ENCODE data around the gene TGFB1I1.

TGFB1I1 gene

GRCh38 chr16:31476303-31477219 lies 4.6 kb downstream of the TGFB1I1 start:
- WGBS: 34% methylated on average over 57 of the region's 68 CpGs
- Histone ChIP-seq H2AK5ac (ENCODE audit: low read length, severe bottlenecking) (no peak overlapping the region), H2BK5ac (ENCODE audit: low read depth, low read length, poor library complexity, severe bottlenecking) (no peak overlapping the region), H3K36me3 (ENCODE audit: control insufficient read depth in 1 of 2, insufficient read depth in 2 of 2, low read depth in 1 of 2, low read length in 2 of 2) (peaks cover 51 to 59% of the 10 kb centered on the region in 2 experiments), H2BK15ac (ENCODE audit: low read depth, poor library complexity, severe bottlenecking) (peak overlapping the region; percentile 7), H2BK12ac (ENCODE audit: low read length in 2 of 2) (no peak overlapping the region), H2AFZ (ENCODE audit: low read depth, low read length) (no peak overlapping the region), H3K23ac (ENCODE audit: low read length in 2 of 2) (no peak overlapping the region), H3K27ac (ENCODE audit: low read length, poor library complexity, severe bottlenecking) (no peak overlapping the region), H3K4me1 (ENCODE audit: control insufficient read depth, insufficient read depth, low read depth, low read length) (peaks cover 23% of the 10 kb centered on the region), H3K4me2 (ENCODE audit: low read length, poor library complexity, severe bottlenecking) (no peak overlapping the region), H3K27me3 (ENCODE audit: control insufficient read depth in 1 of 2, insufficient read depth in 1 of 2, low read length in 2 of 2) (peaks cover 0 to 6% of the 10 kb centered on the region in 2 experiments), H3K14ac (ENCODE audit: low read length in 2 of 2) (no peak overlapping the region), H4K8ac (ENCODE audit: low read length) (peak overlapping the region; percentile 45), H3K9ac (ENCODE audit: low read length) (no peak overlapping the region), H3K9me3 (ENCODE audit: control insufficient read depth, low read length) (no peaks in the 10 kb centered on the region), H3K4me3 (ENCODE audit: insufficient read depth in 1 of 2, low read depth in 1 of 2, low read length in 2 of 2) (no peak overlapping the region), H2BK120ac (ENCODE audit: low read depth, low read length) (no peak overlapping the region), H4K91ac (ENCODE audit: low read length) (no peak overlapping the region), H3K79me1 (replicated peaks; ENCODE audit: low read length, poor library complexity, severe bottlenecking) (peaks cover 13% of the 10 kb centered on the region), H3K4ac (ENCODE audit: low read depth in 1 of 2, low read length in 2 of 2) (peak overlapping the region in 1 of 2 experiments; percentile 17), H3K18ac (ENCODE audit: low read depth in 1 of 2, low read length in 2 of 2) (peak overlapping the region in 1 of 2 experiments; percentile 75)
- DNase-seq: peak; percentile 23

- Histone ChIP-seq H3K79me1 (replicated peaks; ENCODE audit: low read length, poor library complexity, severe bottlenecking) (peaks cover 13% of the 10 kb centered on the region), H3K9ac (ENCODE audit: low read length) (no peak overlapping the region), H3K18ac (ENCODE audit: low read depth in 1 of 2, low read length in 2 of 2) (peak overlapping the region in 1 of 2 experiments; percentile 75), H3K27me3 (ENCODE audit: control insufficient read depth in 1 of 2, insufficient read depth in 1 of 2, low read length in 2 of 2) (peaks cover 0 to 14% of the 10 kb centered on the region in 2 experiments), H3K4ac (ENCODE audit: low read depth in 1 of 2, low read length in 2 of 2) (peak overlapping the region; percentile 3 to 17), H3K9me3 (ENCODE audit: control insufficient read depth, low read length) (no peaks in the 10 kb centered on the region), H3K14ac (ENCODE audit: low read length in 2 of 2) (no peak overlapping the region), H3K4me2 (ENCODE audit: low read length, poor library complexity, severe bottlenecking) (no peak overlapping the region), H3K4me3 (ENCODE audit: insufficient read depth in 1 of 2, low read depth in 1 of 2, low read length in 2 of 2) (no peak overlapping the region), H3K27ac (ENCODE audit: low read length, poor library complexity, severe bottlenecking) (no peak overlapping the region), H2BK5ac (ENCODE audit: low read depth, low read length, poor library complexity, severe bottlenecking) (no peak overlapping the region), H3K4me1 (ENCODE audit: control insufficient read depth, insufficient read depth, low read depth, low read length) (peaks cover 25% of the 10 kb centered on the region), H2BK15ac (ENCODE audit: low read depth, poor library complexity, severe bottlenecking) (no peak overlapping the region), H2BK12ac (ENCODE audit: low read length in 2 of 2) (peak overlapping the region in 1 of 2 experiments; percentile 30), H2AK5ac (ENCODE audit: low read length, severe bottlenecking) (no peak overlapping the region), H4K8ac (ENCODE audit: low read length) (peak overlapping the region; percentile 3), H3K23ac (ENCODE audit: low read length in 2 of 2) (no peak overlapping the region), H2AFZ (ENCODE audit: low read depth, low read length) (no peak overlapping the region), H4K91ac (ENCODE audit: low read length) (no peak overlapping the region), H3K36me3 (ENCODE audit: control insufficient read depth in 1 of 2, insufficient read depth in 2 of 2, low read depth in 1 of 2, low read length in 2 of 2) (peaks cover 51 to 59% of the 10 kb centered on the region in 2 experiments), H2BK120ac (ENCODE audit: low read depth, low read length) (no peak overlapping the region)
- no peak for DNase-seq
- WGBS: 49% methylated on average over 66 of the region's 67 CpGs
Observed at GRCh38 chr16:31477220-31478216, 5.6 kb downstream of the TGFB1I1 start.

DNA sequence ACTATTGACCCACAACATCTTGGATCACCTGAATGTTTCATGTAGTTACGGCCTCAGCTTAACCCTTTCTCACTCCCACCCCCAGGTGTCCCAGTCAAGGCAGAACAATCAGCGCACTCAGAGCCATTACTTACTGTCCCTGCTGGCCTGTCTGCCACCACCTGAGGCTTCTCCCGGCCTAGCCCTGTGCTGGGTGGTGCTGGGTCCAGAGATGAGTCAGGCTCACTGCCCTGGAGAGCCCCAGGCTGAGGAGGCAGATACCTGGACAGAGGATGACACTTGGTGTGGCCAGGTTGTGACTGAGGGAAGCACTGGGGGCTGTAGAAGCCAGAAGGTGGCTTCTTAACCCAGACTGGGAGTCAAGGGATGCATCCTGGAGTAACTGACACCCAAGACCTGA lies 7.0 kb downstream of the TGFB1I1 start:
- Histone ChIP-seq H3K27ac (ENCODE audit: low read length, poor library complexity, severe bottlenecking) (no peak overlapping the region), H2BK120ac (ENCODE audit: low read depth, low read length) (no peak overlapping the region), H3K9me3 (ENCODE audit: control insufficient read depth, low read length) (no peaks in the 10 kb centered on the region), H3K79me1 (replicated peaks; ENCODE audit: low read length, poor library complexity, severe bottlenecking) (peaks cover 13% of the 10 kb centered on the region), H3K4me1 (ENCODE audit: control insufficient read depth, insufficient read depth, low read depth, low read length) (peaks cover 28% of the 10 kb centered on the region), H2AFZ (ENCODE audit: low read depth, low read length) (no peak overlapping the region), H3K18ac (ENCODE audit: low read depth in 1 of 2, low read length in 2 of 2) (no peak overlapping the region), H3K23ac (ENCODE audit: low read length in 2 of 2) (no peak overlapping the region), H4K91ac (ENCODE audit: low read length) (no peak overlapping the region), H3K9ac (ENCODE audit: low read length) (no peak overlapping the region), H3K4me3 (ENCODE audit: insufficient read depth in 1 of 2, low read depth in 1 of 2, low read length in 2 of 2) (no peak overlapping the region), H3K4ac (ENCODE audit: low read depth in 1 of 2, low read length in 2 of 2) (no peak overlapping the region), H3K4me2 (ENCODE audit: low read length, poor library complexity, severe bottlenecking) (no peak overlapping the region), H2BK5ac (ENCODE audit: low read depth, low read length, poor library complexity, severe bottlenecking) (no peak overlapping the region), H4K8ac (ENCODE audit: low read length) (no peak overlapping the region), H2AK5ac (ENCODE audit: low read length, severe bottlenecking) (no peak overlapping the region), H3K14ac (ENCODE audit: low read length in 2 of 2) (no peak overlapping the region), H2BK15ac (ENCODE audit: low read depth, poor library complexity, severe bottlenecking) (no peak overlapping the region), H2BK12ac (ENCODE audit: low read length in 2 of 2) (no peak overlapping the region), H3K27me3 (ENCODE audit: control insufficient read depth in 1 of 2, insufficient read depth in 1 of 2, low read length in 2 of 2) (peaks cover 0 to 23% of the 10 kb centered on the region in 2 experiments), H3K36me3 (ENCODE audit: control insufficient read depth in 1 of 2, insufficient read depth in 2 of 2, low read depth in 1 of 2, low read length in 2 of 2) (peaks cover 43 to 52% of the 10 kb centered on the region in 2 experiments)
- WGBS: 93% methylated on average over 3 of the region's 3 CpGs
- no peak for DNase-seq
